ENCODE results near the gene MAP3K13.

Gene MAP3K13, protein sequence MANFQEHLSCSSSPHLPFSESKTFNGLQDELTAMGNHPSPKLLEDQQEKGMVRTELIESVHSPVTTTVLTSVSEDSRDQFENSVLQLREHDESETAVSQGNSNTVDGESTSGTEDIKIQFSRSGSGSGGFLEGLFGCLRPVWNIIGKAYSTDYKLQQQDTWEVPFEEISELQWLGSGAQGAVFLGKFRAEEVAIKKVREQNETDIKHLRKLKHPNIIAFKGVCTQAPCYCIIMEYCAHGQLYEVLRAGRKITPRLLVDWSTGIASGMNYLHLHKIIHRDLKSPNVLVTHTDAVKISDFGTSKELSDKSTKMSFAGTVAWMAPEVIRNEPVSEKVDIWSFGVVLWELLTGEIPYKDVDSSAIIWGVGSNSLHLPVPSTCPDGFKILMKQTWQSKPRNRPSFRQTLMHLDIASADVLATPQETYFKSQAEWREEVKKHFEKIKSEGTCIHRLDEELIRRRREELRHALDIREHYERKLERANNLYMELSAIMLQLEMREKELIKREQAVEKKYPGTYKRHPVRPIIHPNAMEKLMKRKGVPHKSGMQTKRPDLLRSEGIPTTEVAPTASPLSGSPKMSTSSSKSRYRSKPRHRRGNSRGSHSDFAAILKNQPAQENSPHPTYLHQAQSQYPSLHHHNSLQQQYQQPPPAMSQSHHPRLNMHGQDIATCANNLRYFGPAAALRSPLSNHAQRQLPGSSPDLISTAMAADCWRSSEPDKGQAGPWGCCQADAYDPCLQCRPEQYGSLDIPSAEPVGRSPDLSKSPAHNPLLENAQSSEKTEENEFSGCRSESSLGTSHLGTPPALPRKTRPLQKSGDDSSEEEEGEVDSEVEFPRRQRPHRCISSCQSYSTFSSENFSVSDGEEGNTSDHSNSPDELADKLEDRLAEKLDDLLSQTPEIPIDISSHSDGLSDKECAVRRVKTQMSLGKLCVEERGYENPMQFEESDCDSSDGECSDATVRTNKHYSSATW

DNA sequence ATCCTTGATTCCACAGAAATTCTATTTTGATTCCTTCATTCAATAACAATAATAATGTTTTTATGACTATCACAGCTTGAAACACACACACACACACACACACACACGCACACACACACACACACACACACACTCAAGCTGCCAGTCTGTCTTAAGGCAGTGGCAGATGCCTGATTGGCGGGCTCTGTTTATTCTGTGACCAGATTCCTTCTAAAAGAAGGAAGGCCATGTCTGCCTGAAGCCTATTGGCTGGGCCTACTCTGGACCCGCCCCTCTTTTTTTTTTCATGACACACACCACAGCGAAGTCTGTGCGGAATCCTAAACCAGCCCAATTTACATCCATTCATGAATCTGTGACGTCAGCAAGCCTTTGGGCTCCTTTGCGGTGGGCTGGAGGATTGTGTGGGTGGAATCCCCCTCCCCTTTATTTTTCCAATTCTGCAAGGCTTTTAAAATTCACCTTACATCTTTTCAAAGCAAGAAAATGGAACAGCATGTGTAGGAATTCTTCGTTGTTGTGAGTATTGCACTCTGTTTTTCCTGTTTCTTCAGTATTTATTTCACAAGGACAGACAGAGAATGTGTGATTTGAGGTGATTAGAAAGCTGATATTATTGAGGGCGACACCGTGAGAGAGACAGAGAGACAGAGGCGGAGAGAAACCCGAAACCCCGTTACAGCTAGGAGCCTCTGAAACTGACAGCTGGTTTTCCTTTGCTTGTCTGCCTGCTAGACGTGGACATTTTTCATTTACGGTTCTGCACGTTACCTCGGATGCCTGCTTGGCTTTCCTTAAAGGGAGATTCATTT, at the start of gene MAP3K13:
TSS of gene MAP3K13 (plus strand) at position 287 of the 812 bp plus-strand sequence. CDS start 65,446 bp downstream, outside the sequence.
- peak; percentile 58 for DNase-seq (ENCODE audit: low read depth, low spot score)

DNA sequence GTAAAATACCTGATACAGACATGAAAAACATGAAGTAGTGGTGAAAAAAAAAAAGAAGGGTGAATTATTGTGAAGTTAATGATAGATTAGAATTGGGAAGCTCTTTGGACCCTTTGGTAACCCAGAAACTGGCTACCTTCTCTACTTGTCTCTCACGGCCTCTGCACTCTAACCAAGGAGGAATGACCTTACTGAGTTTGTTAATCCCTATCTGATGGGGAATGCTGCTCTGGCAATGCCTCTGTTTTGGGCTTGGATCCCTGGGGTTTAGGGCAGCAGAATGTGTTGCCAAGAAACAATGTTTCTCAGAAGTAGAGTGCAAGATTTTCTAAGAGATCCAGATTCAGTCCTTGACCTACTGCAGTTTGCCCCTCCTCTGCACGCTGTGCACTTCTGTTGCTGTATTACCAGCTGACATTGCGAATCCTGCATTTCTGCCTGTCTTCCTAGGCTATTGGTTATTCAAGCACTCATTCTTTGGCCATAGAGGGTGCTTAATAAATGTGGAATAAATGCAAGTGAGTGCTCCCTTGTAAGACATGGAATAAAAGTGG, 49.2 kb upstream of the MAP3K13 start:
- DNase-seq (ENCODE audit: low read depth, low spot score) = no peak

DNA sequence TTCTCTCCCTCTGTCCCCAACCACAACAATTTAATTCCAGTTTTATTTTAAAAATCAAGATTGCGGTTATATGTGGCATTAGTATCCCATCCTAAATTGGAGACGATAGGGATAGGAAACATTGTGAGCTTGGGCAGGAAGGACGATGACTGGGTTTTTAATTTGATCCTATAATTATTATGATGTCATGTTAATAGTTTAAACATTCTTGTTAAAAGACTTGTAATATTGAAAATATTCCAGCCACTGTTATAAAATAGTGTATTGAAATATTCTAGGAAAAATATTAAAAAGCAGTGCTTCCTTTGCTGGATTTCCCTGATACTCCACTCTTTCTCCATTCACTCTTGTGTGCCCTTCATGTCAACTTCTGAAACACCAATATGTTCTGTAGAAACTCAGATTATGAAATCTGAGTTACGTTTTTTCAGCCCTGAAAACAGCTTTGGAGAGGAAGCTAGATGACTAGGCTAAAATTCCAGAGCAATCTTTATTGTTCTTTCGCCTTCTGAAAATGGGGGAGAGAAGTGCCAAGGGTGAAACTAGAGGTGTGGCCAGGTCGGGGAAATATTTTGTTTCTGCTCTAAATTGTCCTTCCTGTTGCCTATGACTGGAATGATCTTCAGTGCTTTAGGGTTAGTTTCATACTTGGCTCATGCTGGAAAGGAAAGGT, 46.1 kb upstream of the MAP3K13 start:
- DNase-seq (ENCODE audit: low read depth, low spot score) = no peak

DNA sequence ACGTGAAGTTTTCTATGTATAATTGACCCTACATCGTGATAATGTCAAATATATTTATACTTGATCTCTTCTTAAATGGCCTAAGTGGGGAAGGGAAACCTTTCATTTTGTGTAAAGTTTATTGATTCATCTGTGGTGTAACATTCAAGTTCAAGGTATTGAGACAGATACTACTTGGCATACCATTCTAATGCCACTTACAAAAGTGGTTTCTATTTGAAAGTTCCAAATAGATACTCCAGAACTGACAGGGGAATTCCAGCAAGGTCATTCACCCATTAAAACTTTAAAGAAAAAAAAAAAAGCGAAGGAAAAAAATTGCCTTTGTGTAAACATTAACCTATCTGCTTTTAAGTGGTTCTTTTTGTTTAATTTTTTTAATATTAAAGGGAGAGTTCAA, 45.3 kb upstream of the MAP3K13 start:
- no peak for DNase-seq (ENCODE audit: low read depth, low spot score)

DNA sequence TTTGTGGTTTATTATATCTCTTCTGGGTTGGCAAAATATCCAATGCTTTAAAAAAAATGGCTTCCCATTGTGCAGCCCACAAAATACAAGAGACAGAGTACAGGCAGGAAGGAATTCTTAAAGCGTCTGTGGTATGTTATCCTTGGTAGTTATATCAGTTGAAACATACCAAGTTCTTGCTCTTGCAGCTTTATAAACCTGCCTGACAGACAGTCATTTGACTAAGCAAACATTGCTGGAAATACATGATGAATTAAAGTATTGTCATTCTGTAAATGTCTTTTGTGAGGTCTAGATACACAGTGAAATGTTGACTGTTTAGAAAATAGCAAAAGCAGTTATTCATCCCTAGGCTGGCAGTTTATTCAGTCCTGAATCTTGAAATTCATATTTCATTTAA, 44.8 kb upstream of the MAP3K13 start:
- DNase-seq (ENCODE audit: low read depth, low spot score) = no peak

DNA sequence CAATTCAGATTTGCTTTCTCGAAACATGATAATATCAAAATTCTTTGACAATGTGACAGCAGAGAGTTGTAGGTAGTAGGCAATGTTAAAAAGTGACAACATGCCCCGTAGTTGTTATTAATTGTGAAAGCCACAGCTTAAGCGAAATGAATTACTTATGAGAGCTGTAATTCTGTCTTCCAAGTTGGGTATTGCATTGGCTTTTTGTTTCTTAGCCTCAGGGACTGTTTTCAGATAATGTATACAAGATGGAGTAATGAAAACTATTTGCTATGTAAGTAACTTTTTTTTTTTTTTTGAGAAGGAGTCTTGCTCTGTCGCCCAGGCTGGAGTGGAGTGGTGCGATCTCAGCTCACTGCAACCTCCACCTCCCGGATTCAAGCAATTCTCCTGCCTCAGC, 43.1 kb upstream of the MAP3K13 start:
- DNase-seq (ENCODE audit: low read depth, low spot score) = no peak

DNA sequence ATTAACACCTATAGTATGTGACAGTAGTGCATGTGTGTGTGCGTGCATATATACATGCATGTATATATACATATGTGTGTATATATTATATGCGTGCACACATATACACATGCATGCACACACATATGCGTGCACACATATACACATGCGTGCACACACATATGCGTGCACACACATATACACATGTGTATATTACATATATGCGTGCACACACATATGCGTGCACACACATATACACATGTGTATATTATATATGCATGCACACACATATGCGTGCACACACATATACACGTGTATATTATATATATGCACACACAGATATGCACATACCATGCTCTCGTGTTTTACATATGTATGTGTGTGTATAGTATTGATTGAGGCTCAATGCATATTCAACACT, 42.0 kb upstream of the MAP3K13 start:
- DNase-seq (ENCODE audit: low read depth, low spot score) = no peak

DNA sequence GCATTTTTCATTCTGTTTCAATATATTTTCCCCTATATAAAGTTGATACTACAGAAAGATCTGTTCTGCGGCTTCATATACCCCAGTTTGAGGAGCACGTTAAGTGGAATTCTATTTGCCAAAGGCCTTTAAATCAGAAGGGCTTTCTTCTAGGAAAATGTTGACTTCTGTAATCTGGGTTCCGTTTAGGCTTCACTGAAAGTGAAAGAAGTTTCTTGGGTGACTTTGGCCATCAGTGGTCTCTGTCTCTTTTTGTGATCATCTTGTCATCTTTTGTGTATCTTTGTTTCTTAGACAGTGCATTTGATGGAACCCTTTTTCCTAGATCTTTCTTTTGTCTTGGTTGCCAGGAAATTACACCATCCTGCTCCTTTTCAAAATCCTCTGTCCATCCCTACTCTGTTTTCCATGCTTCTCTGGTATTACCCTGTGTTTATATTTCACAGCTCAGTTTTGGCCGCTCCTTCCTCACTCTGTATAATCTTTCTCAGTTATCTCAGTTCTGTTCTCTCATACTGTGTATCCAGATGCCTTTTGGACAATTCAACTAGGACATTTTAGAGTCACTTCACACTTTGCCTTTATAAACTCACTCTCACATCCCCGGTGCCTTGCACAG, 40.7 kb upstream of the MAP3K13 start:
- no peak for DNase-seq (ENCODE audit: low read depth, low spot score)

DNA sequence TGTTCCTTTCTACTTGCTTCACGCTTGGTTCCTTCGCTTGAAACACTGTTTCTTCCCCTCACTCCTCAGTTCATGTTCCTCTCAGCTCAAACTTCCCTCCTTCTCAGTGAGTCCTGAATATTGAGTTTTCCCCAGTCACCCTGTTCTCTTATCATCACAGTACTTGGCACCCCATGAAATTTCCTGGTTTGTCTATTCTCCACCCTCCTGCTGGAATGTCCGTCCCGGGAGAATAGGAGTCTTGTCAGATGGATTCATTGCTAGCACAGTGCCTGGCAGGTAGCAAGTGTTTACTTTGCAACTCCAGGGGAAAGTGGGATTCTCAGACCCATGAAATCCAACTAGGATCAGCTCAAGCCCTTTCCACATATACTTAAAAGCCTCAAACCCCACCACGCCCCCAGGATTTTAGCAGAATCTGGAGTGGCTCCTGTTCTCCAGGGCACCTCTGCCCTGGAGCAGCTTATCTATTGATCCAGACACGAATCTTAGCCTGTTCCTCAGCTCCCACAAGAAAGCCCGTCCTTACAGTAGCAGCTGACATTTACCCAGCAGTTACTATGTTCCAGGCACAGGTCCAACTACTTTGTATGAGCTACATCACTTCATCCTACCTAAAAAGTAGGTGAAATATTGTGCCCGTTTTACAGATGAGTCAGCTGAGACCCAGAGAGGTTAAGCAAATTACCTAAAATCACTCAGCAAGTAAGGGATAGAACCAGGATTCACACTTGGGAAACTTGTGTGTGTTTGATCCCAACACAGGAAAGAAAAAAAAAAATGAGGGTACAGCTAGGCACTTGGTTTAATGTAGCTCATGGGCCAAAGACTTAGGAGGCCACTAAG, 36.8 kb upstream of the MAP3K13 start:
- no peak for DNase-seq (ENCODE audit: low read depth, low spot score)

DNA sequence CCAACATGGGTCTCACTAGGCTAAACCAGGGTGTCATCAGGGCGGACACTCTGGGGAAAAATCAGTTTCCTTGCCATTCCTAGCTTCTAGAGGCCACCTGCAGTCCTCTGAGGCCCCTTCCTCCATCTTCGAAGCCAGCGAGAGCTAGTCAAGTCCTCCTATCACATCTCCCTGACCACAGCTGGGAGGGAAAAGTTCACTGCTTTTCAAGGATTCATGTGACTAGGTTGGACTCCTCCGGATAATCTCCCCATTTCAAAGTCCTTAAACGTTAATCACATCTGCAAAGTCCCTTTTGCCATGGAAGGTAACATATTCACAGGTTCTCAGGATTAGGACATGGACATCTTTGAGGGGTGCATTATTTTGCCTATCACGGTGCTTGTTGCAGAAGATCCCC, 35.9 kb upstream of the MAP3K13 start:
- DNase-seq (ENCODE audit: low read depth, low spot score) = no peak

DNA sequence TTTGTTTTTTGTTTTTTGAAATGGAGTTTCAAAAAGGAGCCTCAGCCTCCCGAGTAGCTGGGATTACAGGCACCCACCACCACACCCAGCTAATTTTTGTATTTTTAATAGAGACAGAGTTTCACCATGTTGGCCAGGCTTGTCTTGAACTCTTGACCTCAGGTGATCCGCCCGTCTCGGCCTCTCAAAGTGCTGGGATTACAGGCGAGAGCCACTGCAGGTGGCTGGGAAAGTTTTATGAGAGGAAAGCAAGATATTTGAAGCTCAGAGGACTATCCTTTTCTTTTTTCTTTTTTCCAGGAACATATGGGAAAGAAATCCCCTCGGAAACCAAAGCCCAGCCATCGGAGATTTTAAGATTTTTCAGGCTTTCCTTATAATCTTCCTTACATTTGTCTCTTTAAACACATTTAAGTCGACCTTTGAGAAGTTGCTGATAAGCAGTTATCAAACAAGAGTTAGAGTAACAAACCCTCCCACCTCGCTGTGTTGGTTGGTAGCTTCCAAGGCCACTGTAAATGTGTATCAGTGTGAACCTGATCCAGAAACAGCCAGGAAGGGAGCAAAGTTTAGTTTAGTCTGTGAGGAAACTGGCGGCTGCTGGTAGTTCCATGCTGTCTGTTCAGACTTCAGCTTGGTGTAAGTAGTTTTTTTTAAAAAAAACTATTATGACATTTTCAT, 34.5 kb upstream of the MAP3K13 start:
- DNase-seq (ENCODE audit: low read depth, low spot score) = no peak

DNA sequence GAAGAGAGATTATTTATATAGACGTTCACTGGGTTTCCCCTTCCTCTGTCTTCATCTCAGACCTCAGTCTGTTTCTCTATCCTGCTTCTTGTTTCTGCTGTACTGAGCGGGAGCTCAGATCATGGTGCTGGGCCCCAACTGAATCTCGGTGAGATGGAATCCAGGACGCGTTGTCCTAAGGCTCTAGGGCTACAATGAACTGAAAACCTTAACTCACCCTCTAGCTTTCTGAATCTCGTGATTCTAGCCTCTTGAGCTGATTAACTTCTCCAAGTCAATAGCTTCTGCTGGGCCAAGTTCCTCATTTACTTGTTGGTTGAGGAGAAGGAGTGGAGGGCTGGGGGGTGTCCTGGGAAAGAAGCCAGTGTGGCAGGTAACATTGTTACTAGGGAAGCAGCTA, 32.7 kb upstream of the MAP3K13 start:
- DNase-seq (ENCODE audit: low read depth, low spot score) = no peak

DNA sequence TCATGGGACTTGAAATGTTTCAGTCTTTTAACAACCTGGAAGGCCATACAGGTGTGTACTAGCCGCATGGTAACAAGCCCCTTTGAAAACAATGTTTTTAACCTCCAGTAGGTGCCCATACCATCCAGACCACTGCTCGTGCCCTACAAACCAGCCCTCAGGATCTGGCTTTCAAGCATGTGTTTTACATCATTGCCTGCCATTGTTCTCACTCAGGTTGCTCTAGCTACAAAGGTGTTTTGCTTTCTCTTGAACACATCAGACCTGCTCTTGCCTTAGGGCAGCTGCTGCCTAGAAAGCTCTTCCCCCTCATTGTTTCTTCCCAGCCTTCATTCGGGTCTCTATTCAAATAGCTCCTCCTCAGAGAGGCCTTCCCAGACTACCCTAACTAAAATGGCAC, 32.3 kb upstream of the MAP3K13 start:
- no peak for DNase-seq (ENCODE audit: low read depth, low spot score)

DNA sequence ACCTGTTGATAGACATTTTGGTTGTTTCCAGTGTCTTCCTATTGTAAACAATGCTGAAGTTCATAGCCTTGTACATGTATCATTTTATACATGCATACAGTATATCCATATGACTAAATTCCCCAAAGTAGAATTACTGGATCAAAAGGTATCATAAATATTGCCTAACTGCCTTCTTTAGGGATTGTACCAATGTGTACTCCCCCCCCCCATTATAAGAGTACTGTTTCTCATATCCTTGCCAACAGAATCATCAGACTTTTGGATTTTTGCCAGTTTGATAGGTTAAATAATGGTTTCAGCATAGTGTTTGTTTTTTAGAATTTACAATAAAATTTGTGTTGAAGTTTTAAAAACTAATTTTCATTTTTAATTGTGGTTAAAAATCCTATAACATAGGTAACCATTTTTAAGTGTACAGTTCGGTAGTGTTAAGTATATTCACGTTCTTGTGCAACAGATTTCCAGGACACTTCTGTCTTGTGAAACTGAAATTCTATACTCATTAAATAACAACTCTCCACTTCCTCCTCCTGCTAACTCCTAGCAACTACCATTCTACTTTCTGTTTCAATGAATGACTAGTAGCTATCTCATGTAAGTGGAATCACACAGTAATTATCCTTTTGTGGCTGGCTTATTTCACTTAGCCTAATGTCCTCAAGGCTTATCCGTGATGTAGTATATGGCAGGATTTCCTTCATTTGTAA, 30.8 kb upstream of the MAP3K13 start:
- no peak for DNase-seq (ENCODE audit: low read depth, low spot score)

DNA sequence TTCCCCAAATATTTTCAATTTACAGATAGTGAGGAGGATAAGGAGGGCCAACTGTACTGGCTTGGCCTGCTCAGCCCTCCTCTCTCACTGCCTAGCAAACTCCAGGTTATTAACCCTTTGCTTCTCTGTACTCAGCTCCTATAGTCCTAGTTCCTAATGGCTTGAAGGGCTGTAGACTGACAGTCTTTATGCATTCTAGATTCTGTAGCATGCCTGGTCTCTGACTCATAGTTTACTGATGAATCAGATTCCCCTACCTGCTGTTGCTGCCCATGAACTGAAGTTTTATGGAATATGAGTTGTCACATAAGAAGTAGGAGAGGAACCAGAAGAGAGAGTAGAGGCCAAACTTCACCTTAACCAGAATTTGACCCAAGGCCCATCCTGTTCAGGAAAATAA, 27.1 kb upstream of the MAP3K13 start:
- DNase-seq (ENCODE audit: low read depth, low spot score) = no peak

DNA sequence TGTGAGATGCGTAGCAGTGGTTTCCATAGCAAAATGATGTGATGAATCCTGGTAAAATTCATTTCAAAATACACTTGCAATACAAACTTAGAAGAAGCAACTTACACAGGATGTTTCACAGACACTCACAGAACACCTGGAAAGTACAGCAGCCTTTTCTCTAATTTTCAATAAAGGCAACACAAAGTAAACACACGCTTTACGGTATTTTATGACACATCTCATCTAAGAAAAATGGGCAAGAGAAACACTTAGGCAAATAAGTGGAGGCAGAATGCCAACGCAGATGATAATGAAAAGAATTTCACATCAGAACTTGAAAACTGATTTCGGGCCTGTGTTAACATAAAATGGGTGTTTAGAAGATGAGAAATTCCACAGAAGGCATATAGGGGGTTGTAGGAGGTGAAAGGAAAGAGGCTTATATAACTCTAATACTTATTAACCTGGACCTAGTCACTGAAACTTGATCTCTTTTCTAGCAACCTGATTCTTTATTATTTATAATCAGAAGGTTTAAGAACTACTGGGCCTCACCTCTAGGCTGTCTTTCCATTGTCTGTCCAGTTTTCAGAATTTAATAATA, 25.6 kb upstream of the MAP3K13 start:
- DNase-seq (ENCODE audit: low read depth, low spot score) = no peak

DNA sequence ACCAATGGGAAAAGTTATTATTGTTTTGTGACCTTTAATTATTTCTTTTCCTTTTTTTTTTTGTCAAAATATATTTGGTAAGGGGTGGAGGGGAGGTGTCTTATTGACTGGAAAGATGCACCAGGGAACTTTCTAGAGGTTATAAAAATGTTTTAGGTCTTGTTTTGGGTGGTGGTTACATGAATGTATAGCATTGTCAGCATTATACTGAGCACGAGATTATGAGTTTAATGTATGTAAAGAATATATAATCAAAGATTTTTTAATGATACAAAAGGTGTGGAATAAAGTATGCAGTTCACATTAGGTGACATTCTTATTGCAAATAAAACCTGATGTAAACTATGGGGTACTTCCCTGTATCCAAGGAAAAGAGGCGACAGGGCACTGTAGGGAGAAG, 23.0 kb upstream of the MAP3K13 start:
- no peak for DNase-seq (ENCODE audit: low read depth, low spot score)

DNA sequence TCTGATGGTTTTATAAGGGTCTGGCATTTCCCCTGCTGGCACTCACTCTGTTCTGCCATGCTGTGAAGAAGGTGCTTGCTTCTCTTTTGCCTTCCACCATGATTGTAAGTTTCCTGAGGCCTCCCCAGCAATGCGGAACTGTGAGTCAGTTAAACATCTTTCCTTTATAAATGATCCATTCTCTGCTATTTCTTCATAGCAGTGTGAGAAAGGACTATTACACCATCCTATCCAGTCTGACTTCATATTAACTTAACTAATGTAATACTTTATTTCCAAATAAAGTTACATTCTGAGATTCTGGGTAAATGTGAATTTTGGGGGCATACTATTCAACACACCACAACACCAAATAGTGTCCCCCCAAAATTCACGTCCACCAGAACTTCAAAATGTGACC, 22.2 kb upstream of the MAP3K13 start:
- no peak for DNase-seq (ENCODE audit: low read depth, low spot score)

All from brain pericyte (primary cell).